ENCODE results near the gene OR51I1.

OR51I1 gene

GRCh38 chr11:5443835-5444393 lies 2.6 kb upstream of the OR51I1 start:
- DNase-seq (ENCODE audit: low spot score): no peak
- ChIA-PET CTCF (no interaction called here), POLR2A (ENCODE audit: low non-redundant PET) (no interaction called here)
- no peak for TF ChIP-seq CTCF (conservative IDR thresholded peaks at IDR 0.05; ENCODE audit: low read depth)
- no peak overlapping the region for H3K27ac ChIP-seq

GRCh38 chr11:5423131-5423530 lies 18.2 kb downstream of the OR51I1 start:
- CTCF ChIA-PET: interaction anchor here (0.6 kb wide), 2 partner anchors 40 to 262 kb away, joined by 3 read pairs; no protein-coding TSS in a partner anchor
- POLR2A ChIA-PET (ENCODE audit: low non-redundant PET): no interaction called here
- no peak for TF ChIP-seq CTCF (conservative IDR thresholded peaks at IDR 0.05; ENCODE audit: low read depth)
- no peak for DNase-seq (ENCODE audit: low spot score)
- no peak overlapping the region for H3K27ac ChIP-seq

GRCh38 chr11:5421811-5422210 lies 19.5 kb downstream of the OR51I1 start, which contains the start of gene OR51Q1:
OR51Q1 (plus strand) TSS chr11:5422111; CDS start chr11:5422201, 90 bp downstream.
- CTCF ChIA-PET: no interaction called here
- no peak within 1 kb of the TSS for H3K27ac ChIP-seq
- POLR2A ChIA-PET (ENCODE audit: low non-redundant PET): no interaction called here
- no peak for DNase-seq (ENCODE audit: low spot score)
- no peak for TF ChIP-seq CTCF (conservative IDR thresholded peaks at IDR 0.05; ENCODE audit: low read depth)

- no peak overlapping the region for H3K27ac ChIP-seq
- CTCF ChIA-PET: interaction anchor here (0.7 to 0.9 kb wide), 2 partner anchors 12 to 1753 kb away, joined by 3 to 5 read pairs; no protein-coding TSS in a partner anchor
- TF ChIP-seq CTCF (conservative IDR thresholded peaks at IDR 0.05; ENCODE audit: low read depth): no peak
- POLR2A ChIA-PET (ENCODE audit: low non-redundant PET): no interaction called here
- no peak for DNase-seq (ENCODE audit: low spot score)
Observed at GRCh38 chr11:5420993-5421392, 20.3 kb downstream of the OR51I1 start.

- POLR2A ChIA-PET (ENCODE audit: low non-redundant PET): no interaction called here
- TF ChIP-seq CTCF (conservative IDR thresholded peaks at IDR 0.05; ENCODE audit: low read depth): no peak
- DNase-seq (ENCODE audit: low spot score): no peak
- CTCF ChIA-PET: no interaction called here
- H3K27ac ChIP-seq: no peak overlapping the region
Observed at GRCh38 chr11:5405173-5405572, 36.1 kb downstream of the OR51I1 start.

GRCh38 chr11:5398936-5399335 lies 42.4 kb downstream of the OR51I1 start:
- ChIA-PET CTCF (no interaction called here), POLR2A (ENCODE audit: low non-redundant PET) (no interaction called here)
- DNase-seq (ENCODE audit: low spot score): no peak
- no peak overlapping the region for H3K27ac ChIP-seq
- TF ChIP-seq CTCF (conservative IDR thresholded peaks at IDR 0.05; ENCODE audit: low read depth): no peak
